Colonic mucosa (tissue), 4 donors: ENCODE results near the gene CORO2B. TPM values are rescaled to one million over a fixed set of nuclear protein-coding genes. Genes with fewer than 3 reads are reported as not detected.

Source experiments
- DNase-seq: peaks from one replicate; pipeline ENCODE4 v3.0.0-alpha.2; 2020
- H3K27ac ChIP-seq: fragments of 200-600 bp; one replicate; pipeline ENCODE4 v1.8.0; 2021
- H3K27me3 ChIP-seq: fragments of 200-600 bp; one replicate; pipeline ENCODE4 v1.8.0; 2021
- H3K36me3 ChIP-seq: fragments of 200-600 bp; one replicate; pipeline ENCODE4 v1.8.0; 2021
- H3K4me1 ChIP-seq: fragments of 200-600 bp; one replicate; pipeline ENCODE4 v1.8.0; 2021; ENCODE audit warnings: mild to moderate bottlenecking
- H3K4me3 ChIP-seq: fragments of 200-600 bp; one replicate; pipeline ENCODE4 v1.8.0; 2021
- H3K9ac ChIP-seq, 2 donors: one replicate each; pipeline ENCODE4 v1.7.0; 2013; ENCODE audit warnings: control low read depth in 2 of 2, low read depth in 2 of 2, low read length in 2 of 2
- H3K9me3 ChIP-seq: fragments of 200-600 bp; one replicate; pipeline ENCODE4 v1.8.0; 2021
- CTCF ChIP-seq: fragments of 200-600 bp; IDR thresholded peaks from one replicate; pipeline ENCODE4 v1.8.0; 2022; ENCODE audit warnings: antibody characterized with exemption, mild to moderate bottlenecking
- intact Hi-C: fragments of 100-400 bp; cut with DNase I; formaldehyde crosslinking; loops from one replicate; pipeline ENCODE4 v1.14.1; 2022
- total RNA-seq, 2 donors: library from RNA; stranded (reverse); fragmentation: NEBNext Ultra II Directional in 1 of 2; extraction: Animal tissue kit (Norgen Biotek cat#: 25700) in 1 of 2; gene quantifications; one replicate each; pipeline ENCODE4 v1.2.1, GENCODE V29; 2021
- donor health status: healthy.
- donor health status: DM: no; HTN: no; CAD: no.
- donor health status: DM: no; HTN: no; CAD: no.

The CORO2B gene
- total RNA-seq, 2 donors from 2014 or later: 0.77 to 1.2 TPM

GRCh38 chr15:68775671-68776476 lies 197.1 kb downstream of the CORO2B start:
- H3K4me1 ChIP-seq: no peaks in the 10 kb centered on the region
- TF ChIP-seq CTCF: no peak
- H3K9me3 ChIP-seq: no peaks in the 10 kb centered on the region
- peak; percentile 47 for DNase-seq
- H3K27ac ChIP-seq: no peak overlapping the region
- peaks cover 7% of the 10 kb centered on the region for H3K36me3 ChIP-seq
- no peak overlapping the region for H3K9ac ChIP-seq
- H3K4me3 ChIP-seq: no peak overlapping the region
- intact Hi-C loops: no loop called here
- no peaks in the 10 kb centered on the region for H3K27me3 ChIP-seq

GRCh38 chr15:68776477-68777270 lies 197.9 kb downstream of the CORO2B start:
- TF ChIP-seq CTCF: no peak
- H3K4me1 ChIP-seq: no peaks in the 10 kb centered on the region
- intact Hi-C loops: no loop called here

More at GRCh38 chr15:68776477-68777270, 197.9 kb downstream of the CORO2B start:
- Histone ChIP-seq H3K9ac (no peak overlapping the region), H3K27ac (no peak overlapping the region), H3K9me3 (no peaks in the 10 kb centered on the region), H3K27me3 (no peaks in the 10 kb centered on the region), H3K4me3 (no peak overlapping the region), H3K36me3 (peaks cover 7% of the 10 kb centered on the region)
- no peak for DNase-seq

Other genes starting within 250 kb of the CORO2B start
- 1 to 10 TPM; 2.4 to 4.1 TPM for gene ITGA11, start 146.8 kb upstream of the CORO2B start, total RNA-seq
- gene ANP32A, start 241.9 kb downstream of the CORO2B start, total RNA-seq: 100 to 1,000 TPM; 126 to 177 TPM